NCI-H82 treated with DMSO at 0.1 percent for 48 hours (cell line): ENCODE data around the gene BTNL2.
"Not testable (repeated sequence)": the region's sequence is repeated elsewhere in the genome, so short reads cannot be mapped to it uniquely, and the experiment has no call there.

ENCODE experiments used
- DNase-seq: peaks from one replicate; lab custom pipeline; 2025; ENCODE audit not compliant: unreplicated experiment; lab: John Stamatoyannopoulos, UW

The BTNL2 gene, protein sequence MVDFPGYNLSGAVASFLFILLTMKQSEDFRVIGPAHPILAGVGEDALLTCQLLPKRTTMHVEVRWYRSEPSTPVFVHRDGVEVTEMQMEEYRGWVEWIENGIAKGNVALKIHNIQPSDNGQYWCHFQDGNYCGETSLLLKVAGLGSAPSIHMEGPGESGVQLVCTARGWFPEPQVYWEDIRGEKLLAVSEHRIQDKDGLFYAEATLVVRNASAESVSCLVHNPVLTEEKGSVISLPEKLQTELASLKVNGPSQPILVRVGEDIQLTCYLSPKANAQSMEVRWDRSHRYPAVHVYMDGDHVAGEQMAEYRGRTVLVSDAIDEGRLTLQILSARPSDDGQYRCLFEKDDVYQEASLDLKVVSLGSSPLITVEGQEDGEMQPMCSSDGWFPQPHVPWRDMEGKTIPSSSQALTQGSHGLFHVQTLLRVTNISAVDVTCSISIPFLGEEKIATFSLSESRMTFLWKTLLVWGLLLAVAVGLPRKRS

GRCh38 chr6:32406857-32407256, at the start of gene BTNL2:
Gene BTNL2 (minus strand): TSS chr6:32407181. CDS start chr6:32407123, 58 bp downstream.
- DNase-seq, result no peak

DNA sequence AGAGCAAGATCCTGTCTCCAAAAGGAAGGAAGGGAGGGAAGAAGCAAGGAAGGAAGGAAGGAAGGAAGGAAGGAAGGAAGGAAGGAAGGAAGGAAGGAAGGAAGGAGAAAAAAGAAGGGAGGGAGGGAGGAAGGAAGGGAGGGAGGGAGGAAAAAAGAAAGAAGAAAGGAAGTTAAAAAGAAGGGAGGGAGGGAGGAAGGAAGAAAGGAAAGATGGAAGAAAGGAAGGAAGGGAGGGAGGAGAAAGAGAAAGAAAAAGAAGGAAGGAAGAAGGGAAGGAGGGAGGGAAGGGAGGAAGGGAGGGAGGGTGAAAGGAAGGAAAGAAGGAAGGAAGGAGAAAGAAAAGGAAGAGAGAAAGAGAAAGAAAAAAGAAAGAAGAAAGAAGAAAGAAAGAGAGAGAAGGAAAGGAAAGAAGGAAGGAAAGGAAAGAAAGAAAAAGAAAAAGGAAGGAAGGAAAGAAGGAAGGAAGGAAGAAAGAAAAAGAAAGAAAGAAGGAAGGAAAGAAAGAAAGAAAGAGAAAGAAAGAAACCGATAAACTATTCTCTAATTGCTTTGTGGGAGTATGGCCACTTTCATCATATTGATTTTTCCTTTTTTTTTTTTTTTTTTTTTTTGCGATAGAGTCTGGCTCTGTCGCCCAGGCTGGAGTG, 42.2 kb upstream of the BTNL2 start:
- no peak for DNase-seq

DNA sequence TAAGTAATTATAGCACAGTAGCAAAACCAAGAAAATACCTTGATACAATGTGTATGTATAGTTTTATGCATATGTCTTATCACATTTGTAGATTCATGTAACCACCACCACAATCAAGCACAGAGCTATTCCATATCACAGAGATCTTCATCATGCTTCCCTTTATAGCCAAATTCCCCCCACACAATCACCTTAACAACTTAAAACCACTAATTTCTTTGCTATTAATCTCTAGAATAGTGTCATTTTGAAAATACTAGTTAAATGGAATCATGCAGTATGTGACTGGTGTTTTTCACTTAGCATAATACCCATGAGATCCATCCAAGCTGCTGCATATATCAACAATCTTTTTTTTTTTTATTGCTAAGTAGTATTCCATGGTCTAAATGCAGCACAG, 41.0 kb upstream of the BTNL2 start:
- DNase-seq, result no peak

DNA sequence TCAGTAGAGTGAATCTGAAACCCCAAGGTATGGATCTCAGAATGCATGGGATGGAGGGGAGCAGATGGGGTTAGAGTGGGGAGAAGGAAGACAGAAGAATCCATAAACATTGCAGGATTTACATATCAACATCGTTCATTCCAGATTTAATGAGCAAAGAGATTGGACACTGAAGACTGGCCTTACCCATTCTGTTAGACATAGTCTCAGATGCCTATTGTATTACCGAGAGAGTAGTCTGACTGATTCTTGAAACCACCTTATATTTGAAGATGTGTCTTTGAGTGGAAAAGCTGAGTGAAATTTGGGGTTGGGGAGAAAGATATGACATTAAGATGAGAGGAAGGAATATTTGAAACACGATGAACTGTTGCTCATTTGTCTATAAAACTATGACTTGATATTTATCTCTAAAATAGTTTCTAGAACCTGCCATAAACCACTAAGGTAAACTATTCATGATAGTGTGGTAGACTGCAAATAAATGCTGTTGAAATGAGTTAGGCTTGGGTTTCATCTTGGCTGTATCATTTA, 38.4 kb upstream of the BTNL2 start:
- no peak for DNase-seq

GRCh38 chr6:32444433-32444832, 37.5 kb upstream of the BTNL2 start:
- no peak for DNase-seq

GRCh38 chr6:32442977-32443552, 36.1 kb upstream of the BTNL2 start:
- DNase-seq, result no peak

GRCh38 chr6:32442243-32442667, 35.3 kb upstream of the BTNL2 start:
- DNase-seq, result no peak

DNA sequence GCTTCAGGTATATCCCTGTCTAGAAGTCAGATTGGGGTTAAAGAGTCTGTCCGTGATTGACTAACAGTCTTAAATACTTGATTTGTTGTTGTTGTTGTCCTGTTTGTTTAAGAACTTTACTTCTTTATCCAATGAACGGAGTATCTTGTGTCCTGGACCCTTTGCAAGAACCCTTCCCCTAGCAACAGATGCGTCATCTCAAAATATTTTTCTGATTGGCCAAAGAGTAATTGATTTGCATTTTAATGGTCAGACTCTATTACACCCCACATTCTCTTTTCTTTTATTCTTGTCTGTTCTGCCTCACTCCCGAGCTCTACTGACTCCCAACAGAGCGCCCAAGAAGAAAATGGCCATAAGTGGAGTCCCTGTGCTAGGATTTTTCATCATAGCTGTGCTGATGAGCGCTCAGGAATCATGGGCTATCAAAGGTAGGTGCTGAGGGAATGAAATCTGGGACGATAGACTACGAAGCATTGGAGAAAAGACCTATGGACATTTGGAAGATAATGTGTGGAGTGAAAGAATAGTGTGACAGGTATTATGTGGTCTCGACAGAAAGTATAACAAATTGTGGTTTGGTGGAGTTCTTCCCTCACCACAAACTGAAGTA, 32.7 kb upstream of the BTNL2 start, which contains the start of gene HLA-DRA:
Gene HLA-DRA (plus strand): TSS at position 286 of the 613 bp plus-strand sequence. CDS start 64 bp downstream, at position 350.
- DNase-seq, result peak; percentile 27

DNA sequence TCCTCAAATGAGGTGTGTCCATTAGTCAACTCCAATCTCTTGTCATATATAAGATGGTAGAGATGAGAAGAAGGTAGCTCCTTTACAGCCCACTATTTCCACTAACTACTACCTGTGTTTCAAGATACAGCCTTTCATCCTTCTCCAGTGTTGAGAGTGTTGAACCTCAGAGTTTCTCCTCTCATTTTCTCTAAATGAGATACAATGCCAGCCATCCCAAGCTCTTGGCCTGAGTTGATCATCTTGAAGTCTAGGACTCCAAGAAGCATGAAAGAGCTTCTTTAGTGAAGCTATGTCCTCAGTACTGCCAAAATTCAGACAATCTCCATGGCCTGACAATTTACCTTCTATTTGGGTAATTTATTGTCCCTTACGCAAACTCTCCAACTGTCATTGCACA, 32.2 kb upstream of the BTNL2 start:
- DNase-seq, result no peak

DNA sequence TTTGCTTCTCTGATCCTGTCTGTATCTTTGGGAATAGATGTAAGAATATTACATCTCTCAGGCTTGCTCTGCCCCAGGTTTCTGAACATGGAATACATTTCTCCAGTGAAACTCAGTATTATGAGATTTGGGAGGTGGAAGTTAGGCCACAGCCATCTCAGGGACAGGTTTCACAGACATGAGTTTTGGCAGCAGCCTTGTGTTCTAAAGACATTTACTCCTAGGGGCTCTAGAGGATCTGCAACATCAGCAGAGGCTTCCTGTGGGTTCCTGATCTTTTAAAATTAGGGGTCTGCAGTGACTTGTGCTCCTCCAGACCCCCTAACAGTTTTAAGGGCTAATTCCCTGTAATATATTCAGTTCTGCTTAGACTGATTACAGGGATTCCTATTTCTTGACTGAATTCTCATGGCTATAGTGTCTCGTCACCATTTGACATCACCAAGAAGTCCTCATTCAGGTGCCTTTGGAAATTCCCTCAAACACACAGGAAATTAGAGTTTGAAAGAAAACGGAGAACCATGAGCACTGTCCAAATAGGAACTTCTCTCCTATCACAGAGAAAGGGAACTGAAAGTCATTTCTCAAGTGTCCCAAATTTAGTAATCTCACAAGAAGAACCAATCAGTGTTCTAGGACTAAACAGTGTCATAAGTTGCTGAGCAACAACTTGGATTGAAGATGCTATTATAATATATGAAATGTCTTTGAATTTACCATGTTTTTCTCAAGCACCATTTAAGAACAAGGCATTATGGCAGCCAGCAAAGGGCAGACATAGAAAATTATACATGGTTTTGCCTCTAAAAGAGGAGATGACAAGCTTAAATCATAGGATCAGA, 30.2 kb upstream of the BTNL2 start:
- DNase-seq, result no peak

DNA sequence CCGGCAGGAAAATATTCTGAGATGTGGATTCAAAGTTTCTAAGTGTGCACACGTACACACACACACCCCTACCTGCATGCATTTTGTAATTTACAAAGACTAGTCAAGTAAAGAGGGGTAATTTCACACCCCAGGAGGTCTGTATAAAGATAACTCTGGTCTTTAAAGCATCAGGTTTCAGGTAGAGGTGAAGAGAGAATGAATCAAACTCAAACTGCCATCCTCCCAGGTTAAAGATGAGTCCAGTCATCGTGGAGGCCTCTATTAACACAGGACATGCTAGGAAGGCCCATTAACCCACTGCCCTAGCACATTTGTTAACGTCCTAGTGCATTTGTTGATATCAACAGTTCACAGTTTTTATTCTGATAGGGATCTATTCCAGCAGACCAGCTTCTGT, 29.2 kb upstream of the BTNL2 start:
- DNase-seq, result no peak

- not testable (repeated sequence) for DNase-seq
These were observed 27.0 kb upstream of the BTNL2 start for GRCh38 chr6:32433950-32434349.

- DNase-seq, result peak; percentile 9
These were observed 25.1 kb upstream of the BTNL2 start for GRCh38 chr6:32432050-32432450.

- no peak for DNase-seq
These were observed 24.2 kb upstream of the BTNL2 start for GRCh38 chr6:32431142-32431541.

DNA sequence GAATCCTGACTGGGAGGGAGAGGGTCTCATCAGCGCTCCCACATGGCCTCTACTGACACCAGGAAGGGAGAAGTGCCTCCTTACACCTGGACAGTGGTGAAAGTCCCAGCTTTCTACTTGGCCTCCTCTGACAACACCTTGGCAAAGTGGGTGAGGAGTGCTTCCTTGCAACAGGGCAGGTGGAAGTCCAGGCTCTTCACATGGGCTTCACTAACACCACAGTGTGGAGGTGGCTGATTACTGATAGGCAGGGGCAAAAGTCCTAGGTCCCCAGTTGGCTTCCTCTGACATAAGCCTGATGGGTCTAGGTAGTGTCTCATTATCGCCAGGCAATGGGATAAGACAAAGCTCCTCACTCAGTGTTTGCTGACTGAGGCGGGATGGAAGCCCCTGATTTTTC, 23.2 kb upstream of the BTNL2 start:
- DNase-seq, result no peak

- DNase-seq, result no peak
These were observed 21.0 kb upstream of the BTNL2 start for GRCh38 chr6:32427934-32428474.

DNA sequence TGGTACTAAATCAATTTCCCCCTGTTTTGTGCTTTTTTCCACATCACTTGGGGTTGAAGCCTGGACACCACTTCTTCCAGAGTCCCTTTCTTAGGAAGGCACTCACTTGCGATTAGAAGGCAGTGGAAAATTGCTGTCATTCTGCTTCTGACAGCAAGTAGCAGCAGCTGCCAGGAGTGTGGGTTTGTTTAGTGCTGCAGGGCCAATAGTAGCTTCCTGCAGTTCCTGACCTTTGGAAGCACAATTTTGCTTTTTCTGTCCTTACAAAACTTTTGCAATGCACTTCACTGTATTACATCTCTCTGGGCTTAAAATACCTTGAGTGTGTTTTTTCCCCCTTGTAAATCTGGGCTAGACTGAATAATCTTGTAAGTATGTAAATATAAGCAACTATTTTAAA, 20.2 kb upstream of the BTNL2 start:
- DNase-seq, result no peak

- DNase-seq, result no peak
These were observed 19.4 kb upstream of the BTNL2 start for GRCh38 chr6:32426338-32426737.

- no peak for DNase-seq
These were observed 17.8 kb upstream of the BTNL2 start for GRCh38 chr6:32424589-32425300.
